ENCODE results near the gene LAMA2. TPM values are rescaled to one million over a fixed set of nuclear protein-coding genes. Genes with fewer than 3 reads are reported as not detected.

The LAMA2 gene
- total RNA-seq, 5 donors from 2014 or later (not counting 1 experiment from before 2014, with no cell fraction given) = 0.30 to 0.62 (median 0.45) TPM

GRCh38 chr6:128874863-128875262, 8.1 kb upstream of the LAMA2 start:
- POLR2A ChIA-PET = no interaction called here
- Histone ChIP-seq H3K27me3 (replicated peaks in 1 of 2; ENCODE audit: control insufficient read depth in 2 of 2, extremely low read depth in 1 of 2, insufficient read depth in 2 of 2, low read length in 1 of 2) (peaks cover 0 to 4% of the 10 kb centered on the region in 2 experiments), H3K36me3 (ENCODE audit: control insufficient read depth in 2 of 2, extremely low read depth in 1 of 2, insufficient read depth in 1 of 2, low read length in 1 of 2) (no peaks in the 10 kb centered on the region), H3K4me3 (ENCODE audit: control insufficient read depth in 1 of 2, extremely low read depth in 1 of 2, low read length in 1 of 2) (no peak overlapping the region), H3K4me1 (ENCODE audit: control insufficient read depth in 1 of 2, extremely low read depth in 1 of 2, insufficient read depth in 2 of 2, low read length in 2 of 2) (no peaks in the 10 kb centered on the region), H3K27ac (ENCODE audit: low read length) (no peak overlapping the region), H3K9me3 (no peaks in the 10 kb centered on the region)
- Mint-ChIP-seq H3K27ac (no peak overlapping the region), H3K4me3 (no peak overlapping the region), H3K36me3 (no peaks in the 10 kb centered on the region), H3K27me3 (peaks cover 2 to 13% of the 10 kb centered on the region in 2 donors), H3K4me1 (no peaks in the 10 kb centered on the region), H3K9me3 (no peaks in the 10 kb centered on the region)
- DNase-seq (no peak), ATAC-seq (replicated peaks in 1 of 4) (no peak)
- CTCF ChIA-PET = no interaction called here

- Histone ChIP-seq H3K36me3 (ENCODE audit: control insufficient read depth in 2 of 2, extremely low read depth in 1 of 2, insufficient read depth in 1 of 2, low read length in 1 of 2) (no peaks in the 10 kb centered on the region), H3K4me3 (ENCODE audit: control insufficient read depth in 1 of 2, extremely low read depth in 1 of 2, low read length in 1 of 2) (no peak overlapping the region), H3K4me1 (ENCODE audit: control insufficient read depth in 1 of 2, extremely low read depth in 1 of 2, insufficient read depth in 2 of 2, low read length in 2 of 2) (peaks cover 0 to 4% of the 10 kb centered on the region in 2 experiments), H3K27ac (ENCODE audit: low read length) (no peak overlapping the region), H3K9me3 (no peaks in the 10 kb centered on the region), H3K27me3 (replicated peaks in 1 of 2; ENCODE audit: control insufficient read depth in 2 of 2, extremely low read depth in 1 of 2, insufficient read depth in 2 of 2, low read length in 1 of 2) (peaks cover 2 to 13% of the 10 kb centered on the region in 2 experiments)
- H3K4me1 Mint-ChIP-seq = peaks cover 7 to 16% (median 9%) of the 10 kb centered on the region in 3 donors
- no peak overlapping the region for H3K27ac Mint-ChIP-seq
- no peaks in the 10 kb centered on the region for H3K36me3 Mint-ChIP-seq
- no peaks in the 10 kb centered on the region for H3K9me3 Mint-ChIP-seq
- peaks cover 23 to 30% of the 10 kb centered on the region in 2 donors for H3K27me3 Mint-ChIP-seq
- POLR2A ChIA-PET = no interaction called here
- CTCF ChIA-PET = no interaction called here
- ATAC-seq (replicated peaks in 1 of 4) (no peak), DNase-seq (no peak)
- H3K4me3 Mint-ChIP-seq = peak overlapping the region in 1 of 3 donors; percentile 52
- WGBS (ENCODE audit: insufficient coverage) = 43% methylated on average over 2 of the region's 2 CpGs
Measured at GRCh38 chr6:128882560-128882959, 378 bp upstream of the LAMA2 start.

- peaks cover 0 to 4% of the 10 kb centered on the region in 2 experiments for H3K4me1 ChIP-seq (ENCODE audit: control insufficient read depth in 1 of 2, extremely low read depth in 1 of 2, insufficient read depth in 2 of 2, low read length in 2 of 2)
- Mint-ChIP-seq H3K27me3 (peaks cover 23 to 26% of the 10 kb centered on the region in 2 donors), H3K27ac (no peak overlapping the region), H3K36me3 (no peaks in the 10 kb centered on the region), H3K9me3 (no peaks in the 10 kb centered on the region), H3K4me1 (peaks cover 7 to 16% (median 9%) of the 10 kb centered on the region in 3 donors), H3K4me3 (no peak overlapping the region)
- ChIA-PET CTCF (interaction anchor here in 1 of 2 donors (0.5 kb wide), 1 partner anchor 11 kb away, joined by 3 read pairs; no protein-coding TSS in a partner anchor), POLR2A (no interaction called here)
- H3K27me3 ChIP-seq (replicated peaks in 1 of 2; ENCODE audit: control insufficient read depth in 2 of 2, extremely low read depth in 1 of 2, insufficient read depth in 2 of 2, low read length in 1 of 2) = peaks cover 2 to 9% of the 10 kb centered on the region in 2 experiments
- no peak for DNase-seq
- no peaks in the 10 kb centered on the region for H3K36me3 ChIP-seq (ENCODE audit: control insufficient read depth in 2 of 2, extremely low read depth in 1 of 2, insufficient read depth in 1 of 2, low read length in 1 of 2)
- no peaks in the 10 kb centered on the region for H3K9me3 ChIP-seq
- no peak for ATAC-seq (replicated peaks in 1 of 4)
- H3K27ac ChIP-seq (ENCODE audit: low read length) = no peak overlapping the region
- H3K4me3 ChIP-seq (ENCODE audit: control insufficient read depth in 1 of 2, extremely low read depth in 1 of 2, low read length in 1 of 2) = no peak overlapping the region
- no CpG with 5 or more reads among the region's 2 CpGs for WGBS (ENCODE audit: insufficient coverage)
Measured at GRCh38 chr6:128883906-128884305, 968 bp downstream of the LAMA2 start.

DNA sequence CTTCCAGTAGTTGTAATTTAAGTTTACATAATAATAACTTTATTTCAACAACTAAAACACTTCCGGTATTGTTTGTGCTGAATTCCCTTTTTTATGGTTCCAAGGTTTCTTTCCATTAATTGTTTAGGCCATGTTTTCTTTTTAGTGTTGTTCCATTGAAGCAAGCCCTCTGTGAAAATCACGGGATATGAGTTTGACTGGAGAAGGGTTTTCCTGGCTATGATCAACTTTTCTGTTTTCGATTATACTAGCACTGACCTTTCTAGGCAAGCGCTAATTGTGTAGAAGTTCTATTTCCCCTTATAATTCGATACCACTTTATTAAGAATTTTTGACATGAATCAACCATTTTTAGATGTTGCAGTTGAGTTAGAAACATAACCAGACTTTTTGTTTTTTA, 2.4 kb downstream of the LAMA2 start:
- H3K9me3 Mint-ChIP-seq = no peaks in the 10 kb centered on the region
- peaks cover 0 to 4% of the 10 kb centered on the region in 2 experiments for H3K4me1 ChIP-seq (ENCODE audit: control insufficient read depth in 1 of 2, extremely low read depth in 1 of 2, insufficient read depth in 2 of 2, low read length in 2 of 2)
- no peak for DNase-seq
- no peaks in the 10 kb centered on the region for H3K36me3 Mint-ChIP-seq
- no peak overlapping the region for H3K27ac ChIP-seq (ENCODE audit: low read length)
- POLR2A ChIA-PET = no interaction called here
- no CpG with 5 or more reads among the region's 5 CpGs for WGBS (ENCODE audit: insufficient coverage)
- no peak for ATAC-seq (replicated peaks in 1 of 4)
- H3K27me3 ChIP-seq (replicated peaks in 1 of 2; ENCODE audit: control insufficient read depth in 2 of 2, extremely low read depth in 1 of 2, insufficient read depth in 2 of 2, low read length in 1 of 2) = peaks cover 2 to 9% of the 10 kb centered on the region in 2 experiments
- H3K4me3 ChIP-seq (ENCODE audit: control insufficient read depth in 1 of 2, extremely low read depth in 1 of 2, low read length in 1 of 2) = no peak overlapping the region
- peaks cover 23 to 26% of the 10 kb centered on the region in 2 donors for H3K27me3 Mint-ChIP-seq
- no peak overlapping the region for H3K27ac Mint-ChIP-seq
- CTCF ChIA-PET = no interaction called here
- H3K4me3 Mint-ChIP-seq = no peak overlapping the region
- H3K4me1 Mint-ChIP-seq = peaks cover 7 to 16% (median 9%) of the 10 kb centered on the region in 3 donors
- no peaks in the 10 kb centered on the region for H3K36me3 ChIP-seq (ENCODE audit: control insufficient read depth in 2 of 2, extremely low read depth in 1 of 2, insufficient read depth in 1 of 2, low read length in 1 of 2)
- H3K9me3 ChIP-seq = no peaks in the 10 kb centered on the region

DNA sequence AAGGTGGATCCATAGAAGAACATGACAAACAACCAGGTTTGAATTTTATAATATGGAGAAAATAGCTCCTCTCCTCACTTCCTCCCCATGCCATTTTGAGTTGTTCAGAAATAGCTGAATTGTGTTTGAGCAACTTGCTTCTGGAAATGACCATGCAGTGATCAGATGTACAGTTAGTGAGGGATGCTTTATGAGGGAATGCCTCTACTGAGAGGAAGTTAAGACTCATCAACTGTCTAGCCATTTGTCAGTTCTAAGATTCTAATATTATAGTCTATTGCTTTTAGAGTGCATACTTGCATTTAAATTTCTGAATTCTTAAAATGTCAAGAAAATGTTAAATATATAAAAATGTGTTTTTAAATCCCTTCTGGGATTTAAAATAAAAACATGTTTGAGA, 3.8 kb downstream of the LAMA2 start:
- no peak overlapping the region for H3K4me3 Mint-ChIP-seq
- peaks cover 2 to 9% of the 10 kb centered on the region in 2 experiments for H3K27me3 ChIP-seq (replicated peaks in 1 of 2; ENCODE audit: control insufficient read depth in 2 of 2, extremely low read depth in 1 of 2, insufficient read depth in 2 of 2, low read length in 1 of 2)
- CTCF ChIA-PET = no interaction called here
- DNase-seq (no peak), ATAC-seq (replicated peaks in 1 of 4) (no peak)
- H3K9me3 Mint-ChIP-seq = no peaks in the 10 kb centered on the region
- H3K27ac Mint-ChIP-seq = no peak overlapping the region
- peaks cover 21 to 23% of the 10 kb centered on the region in 2 donors for H3K27me3 Mint-ChIP-seq
- H3K36me3 Mint-ChIP-seq = no peaks in the 10 kb centered on the region
- no peaks in the 10 kb centered on the region for H3K9me3 ChIP-seq
- H3K4me3 ChIP-seq (ENCODE audit: control insufficient read depth in 1 of 2, extremely low read depth in 1 of 2, low read length in 1 of 2) = no peak overlapping the region
- H3K4me1 ChIP-seq (ENCODE audit: control insufficient read depth in 1 of 2, extremely low read depth in 1 of 2, insufficient read depth in 2 of 2, low read length in 2 of 2) = peaks cover 0 to 4% of the 10 kb centered on the region in 2 experiments
- no peaks in the 10 kb centered on the region for H3K36me3 ChIP-seq (ENCODE audit: control insufficient read depth in 2 of 2, extremely low read depth in 1 of 2, insufficient read depth in 1 of 2, low read length in 1 of 2)
- POLR2A ChIA-PET = no interaction called here
- H3K4me1 Mint-ChIP-seq = peaks cover 7 to 16% (median 9%) of the 10 kb centered on the region in 3 donors
- no peak overlapping the region for H3K27ac ChIP-seq (ENCODE audit: low read length)

GRCh38 chr6:128888444-128889175, 5.7 kb downstream of the LAMA2 start:
- Mint-ChIP-seq H3K36me3 (no peaks in the 10 kb centered on the region), H3K4me3 (no peak overlapping the region), H3K4me1 (no peaks in the 10 kb centered on the region), H3K27me3 (peaks cover 6 to 8% of the 10 kb centered on the region in 2 donors), H3K9me3 (no peaks in the 10 kb centered on the region), H3K27ac (no peak overlapping the region)
- H3K9me3 ChIP-seq = no peaks in the 10 kb centered on the region
- 71% methylated on average over 2 of the region's 5 CpGs for WGBS (ENCODE audit: insufficient coverage)
- ATAC-seq (replicated peaks in 1 of 4) (no peak), DNase-seq (no peak)
- ChIA-PET POLR2A (no interaction called here), CTCF (no interaction called here)
- no peak overlapping the region for H3K4me3 ChIP-seq (ENCODE audit: control insufficient read depth in 1 of 2, extremely low read depth in 1 of 2, low read length in 1 of 2)
- no peaks in the 10 kb centered on the region for H3K4me1 ChIP-seq (ENCODE audit: control insufficient read depth in 1 of 2, extremely low read depth in 1 of 2, insufficient read depth in 2 of 2, low read length in 2 of 2)
- H3K27ac ChIP-seq (ENCODE audit: low read length) = no peak overlapping the region
- peaks cover 0 to 2% of the 10 kb centered on the region in 2 experiments for H3K27me3 ChIP-seq (replicated peaks in 1 of 2; ENCODE audit: control insufficient read depth in 2 of 2, extremely low read depth in 1 of 2, insufficient read depth in 2 of 2, low read length in 1 of 2)
- no peaks in the 10 kb centered on the region for H3K36me3 ChIP-seq (ENCODE audit: control insufficient read depth in 2 of 2, extremely low read depth in 1 of 2, insufficient read depth in 1 of 2, low read length in 1 of 2)

Measured in T-cell (primary cell).